Activated CD8-positive, alpha-beta T cell treated with anti-CD3 and anti-CD28 coated beads for 36 hours (primary cell): Measurements from ENCODE around the gene SMARCD3. TPM values are rescaled to one million over a fixed set of nuclear protein-coding genes. Genes with fewer than 3 reads are reported as not detected.

Source experiments
- ATAC-seq: fragments of 200-7000 bp; cut with Tn5 transposase; one replicate; pipeline ENCODE4 v1.10.0; 2021; ENCODE audit warnings: mild to moderate bottlenecking, moderate library complexity
- CTCF ChIA-PET: fragments of 350-600 bp; sonication (Branson Sonifier 250); formaldehyde crosslinking; loops from one replicate; lab custom pipeline; 2021; ENCODE audit warnings: antibody characterized with exemption; lab: Charles Lee
- POLR2A ChIA-PET: fragments of 350-600 bp; sonication (Branson Sonifier 250); formaldehyde crosslinking; loops from one replicate; lab custom pipeline; 2021; ENCODE audit warnings: antibody characterized with exemption; lab: Charles Lee
- DNase-seq: peaks from one replicate; pipeline ENCODE4 v3.0.0-alpha.2; 2020
- H3K27ac Mint-ChIP-seq: one replicate; pipeline ENCODE4 v1.8.0; 2021; ENCODE audit warnings: mild to moderate bottlenecking, mixed read lengths
- H3K27me3 Mint-ChIP-seq: one replicate; pipeline ENCODE4 v1.8.0; 2021; ENCODE audit warnings: mixed read lengths
- H3K36me3 Mint-ChIP-seq: one replicate; pipeline ENCODE4 v1.8.0; 2021; ENCODE audit warnings: low read depth, mixed read lengths
- H3K4me1 Mint-ChIP-seq: one replicate; pipeline ENCODE4 v1.8.0; 2021; ENCODE audit warnings: low read depth, mixed read lengths
- H3K4me3 Mint-ChIP-seq: one replicate; pipeline ENCODE4 v1.8.0; 2021; ENCODE audit warnings: mild to moderate bottlenecking, moderate library complexity, mixed read lengths
- H3K9me3 Mint-ChIP-seq: one replicate; pipeline ENCODE4 v1.8.0; 2021; ENCODE audit warnings: mixed read lengths
- intact Hi-C: fragments of 100-400 bp; cut with micrococcal nuclease; formaldehyde crosslinking; loops from one replicate; pipeline ENCODE4 v1.10.0; 2022
- total RNA-seq, 2 experiments: library from RNA; stranded (reverse); gene quantifications; one replicate each; pipeline ENCODE4 v1.2.3, GENCODE V29; 2021
- TF ChIP-seq, protein P1 (sequence below): fragments of 200-600 bp; IDR thresholded peaks from one replicate; pipeline ENCODE4 v1.8.0; 2022; ENCODE audit warnings: antibody characterized with exemption, mild to moderate bottlenecking

Gene SMARCD3
- total RNA-seq, 2 experiments from 2014 or later, result 8.2 to 8.9 TPM

DNA sequence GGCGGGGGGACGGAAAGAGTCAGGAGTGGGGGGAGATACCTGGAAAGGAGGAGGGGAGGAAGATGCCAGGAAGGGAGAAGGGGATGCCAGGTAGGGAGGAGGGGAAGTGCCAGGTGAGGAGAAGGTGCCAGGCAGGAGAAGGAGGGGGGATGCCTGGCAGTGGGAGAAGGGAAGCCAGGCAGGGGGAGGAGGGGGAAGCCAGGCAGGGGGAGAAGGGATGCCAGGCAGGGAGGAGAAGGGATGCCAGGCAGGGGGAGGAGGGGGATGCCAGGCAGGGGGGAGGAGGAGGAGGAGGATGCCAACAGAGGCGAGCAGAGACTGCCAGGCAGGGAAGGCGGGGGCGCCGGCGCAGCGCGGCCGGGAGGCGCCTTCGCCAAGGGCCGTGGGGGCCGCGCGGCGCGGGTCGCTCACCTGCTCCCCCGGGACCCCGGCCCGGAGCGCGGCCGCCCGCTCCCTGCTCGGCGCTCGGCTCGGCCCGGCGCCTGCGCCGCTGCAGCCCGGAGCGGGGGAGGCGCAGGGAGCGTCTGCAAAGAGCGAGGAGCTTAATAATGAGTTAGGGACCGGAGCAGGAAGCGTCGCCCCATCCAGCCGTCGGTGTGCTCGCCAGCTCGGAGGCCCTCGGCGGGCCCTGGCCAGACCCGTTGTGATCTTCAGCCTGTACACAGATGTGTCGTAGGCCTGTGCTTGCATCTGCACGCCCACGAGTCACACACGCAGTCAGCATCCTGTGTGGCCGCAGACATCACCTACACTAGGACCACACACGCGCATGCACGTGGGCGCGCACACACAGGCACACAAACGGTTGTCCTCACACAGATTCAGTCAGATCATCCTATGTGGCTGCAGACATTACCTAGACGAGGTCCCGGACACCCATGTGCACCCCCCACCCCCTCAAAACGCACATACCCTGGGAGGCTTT is 28.4 kb upstream of the SMARCD3 start:
- intact Hi-C loops, result no loop called here
- peaks cover 2% of the 10 kb centered on the region for H3K27me3 Mint-ChIP-seq
- peak; percentile 83 for DNase-seq
- H3K27ac Mint-ChIP-seq, result peak overlapping the region; percentile 60
- TF ChIP-seq, protein P1, sequence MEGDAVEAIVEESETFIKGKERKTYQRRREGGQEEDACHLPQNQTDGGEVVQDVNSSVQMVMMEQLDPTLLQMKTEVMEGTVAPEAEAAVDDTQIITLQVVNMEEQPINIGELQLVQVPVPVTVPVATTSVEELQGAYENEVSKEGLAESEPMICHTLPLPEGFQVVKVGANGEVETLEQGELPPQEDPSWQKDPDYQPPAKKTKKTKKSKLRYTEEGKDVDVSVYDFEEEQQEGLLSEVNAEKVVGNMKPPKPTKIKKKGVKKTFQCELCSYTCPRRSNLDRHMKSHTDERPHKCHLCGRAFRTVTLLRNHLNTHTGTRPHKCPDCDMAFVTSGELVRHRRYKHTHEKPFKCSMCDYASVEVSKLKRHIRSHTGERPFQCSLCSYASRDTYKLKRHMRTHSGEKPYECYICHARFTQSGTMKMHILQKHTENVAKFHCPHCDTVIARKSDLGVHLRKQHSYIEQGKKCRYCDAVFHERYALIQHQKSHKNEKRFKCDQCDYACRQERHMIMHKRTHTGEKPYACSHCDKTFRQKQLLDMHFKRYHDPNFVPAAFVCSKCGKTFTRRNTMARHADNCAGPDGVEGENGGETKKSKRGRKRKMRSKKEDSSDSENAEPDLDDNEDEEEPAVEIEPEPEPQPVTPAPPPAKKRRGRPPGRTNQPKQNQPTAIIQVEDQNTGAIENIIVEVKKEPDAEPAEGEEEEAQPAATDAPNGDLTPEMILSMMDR, result no peak
- CTCF ChIA-PET, result interaction anchor here (0.9 to 2.4 kb wide), 4 partner anchors 9 to 38 kb away, joined by 3 to 7 read pairs (median 5); no protein-coding TSS in a partner anchor
- peak; percentile 86 for ATAC-seq
- POLR2A ChIA-PET, result interaction anchor here (1.0 to 1.1 kb wide), 4 partner anchors 8 to 45 kb away, joined by 3 to 4 read pairs (median 3); partner anchors contain the start of gene CHPF2
- no peaks in the 10 kb centered on the region for H3K9me3 Mint-ChIP-seq
- peaks cover 30% of the 10 kb centered on the region for H3K4me1 Mint-ChIP-seq
- H3K4me3 Mint-ChIP-seq, result peak overlapping the region; percentile 67
- H3K36me3 Mint-ChIP-seq, result no peaks in the 10 kb centered on the region

DNA sequence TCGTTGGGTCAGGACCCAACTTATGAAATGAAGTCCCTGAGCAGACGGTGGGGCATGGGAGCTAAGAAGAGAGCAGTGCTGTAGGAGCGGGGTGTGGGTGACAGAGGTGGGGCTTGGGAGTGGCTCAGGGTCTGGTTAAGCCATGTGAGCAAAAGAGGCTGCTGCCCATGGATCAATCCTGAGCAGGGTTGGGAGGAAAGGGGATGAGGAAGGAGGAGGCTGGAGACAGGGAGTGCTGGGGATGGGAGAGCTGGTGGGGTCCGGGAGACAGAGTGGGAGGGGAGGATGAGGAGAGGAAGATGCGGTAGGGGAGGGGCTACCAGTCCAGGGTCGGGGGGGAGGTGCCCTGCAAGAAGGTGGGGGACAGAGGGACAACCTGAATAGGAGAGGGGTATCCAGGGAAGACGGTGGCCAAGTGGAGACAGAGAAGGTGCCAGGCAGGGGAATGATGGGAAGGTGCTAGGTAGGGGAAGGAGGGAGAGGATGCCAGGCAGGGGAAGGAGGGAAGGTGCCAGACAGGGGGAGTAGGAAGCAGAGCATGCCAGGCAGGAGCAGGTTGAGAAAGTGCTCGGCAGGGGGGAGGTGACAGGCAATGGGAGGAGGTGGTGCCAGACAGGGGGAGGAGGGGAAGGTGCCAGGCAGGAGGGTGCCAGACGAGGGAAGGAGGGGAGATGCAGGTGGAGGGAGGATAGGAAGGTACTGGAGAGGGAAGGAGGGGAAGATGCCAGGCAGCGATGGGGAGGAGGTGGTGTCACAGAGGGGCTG is 27.5 kb upstream of the SMARCD3 start:
- intact Hi-C loops, result no loop called here
- Mint-ChIP-seq H3K27ac (peak overlapping the region; percentile 22), H3K4me1 (peaks cover 31% of the 10 kb centered on the region), H3K4me3 (peak overlapping the region; percentile 48), H3K27me3 (peaks cover 1% of the 10 kb centered on the region), H3K9me3 (no peaks in the 10 kb centered on the region), H3K36me3 (no peaks in the 10 kb centered on the region)
- TF ChIP-seq, protein P1, result no peak
- ChIA-PET CTCF (interaction anchor here (1.0 kb wide), 1 partner anchor 28 kb away, joined by 4 read pairs; no protein-coding TSS in a partner anchor), POLR2A (interaction anchor here (0.8 to 1.0 kb wide), 2 partner anchors 20 to 24 kb away, joined by 3 read pairs; no protein-coding TSS in a partner anchor)
- DNase-seq (no peak), ATAC-seq (no peak)

DNA sequence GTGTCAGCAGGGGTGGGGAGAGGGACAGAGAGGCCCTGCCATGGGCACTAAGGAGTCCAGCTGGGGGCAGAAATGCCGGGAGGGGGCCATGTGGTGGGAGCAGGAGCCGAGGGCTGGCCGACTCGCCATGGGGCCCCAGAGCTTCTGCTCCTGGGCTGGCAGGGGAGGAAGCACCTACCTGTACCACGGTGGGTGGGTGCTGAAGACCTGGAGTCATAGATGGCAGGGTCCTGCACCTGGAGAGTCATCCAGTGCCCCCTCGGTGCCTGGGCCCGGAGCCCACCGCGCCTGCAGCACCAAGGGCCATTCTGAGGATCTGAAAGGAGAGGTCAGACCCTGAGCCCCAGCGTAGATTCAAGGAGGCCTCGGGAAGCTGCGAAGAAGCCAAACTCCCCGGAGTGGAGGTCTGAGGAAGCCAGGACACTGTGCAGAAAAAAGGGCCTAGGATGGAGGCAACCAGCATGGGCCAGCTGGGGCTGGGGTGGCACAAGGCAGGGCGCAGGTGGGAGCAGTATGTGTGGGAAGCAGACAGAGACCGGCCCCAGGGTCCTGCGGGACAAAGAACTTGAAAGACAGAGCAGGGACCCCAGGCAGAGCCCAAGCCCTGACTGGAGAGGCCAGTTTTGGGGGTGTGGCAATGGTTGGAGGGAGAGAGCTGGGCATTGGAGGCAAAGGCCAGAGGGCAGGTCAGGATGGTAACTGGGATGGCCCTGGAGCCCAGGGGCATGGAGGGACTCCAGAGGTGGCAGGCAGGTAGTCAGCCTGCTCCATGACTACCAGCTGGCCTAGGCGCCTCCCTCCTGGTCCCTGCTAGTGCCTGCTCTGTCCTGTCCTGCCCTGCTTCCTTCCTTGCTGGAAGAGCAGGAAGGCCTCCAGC is 26.7 kb upstream of the SMARCD3 start:
- H3K27me3 Mint-ChIP-seq, result no peaks in the 10 kb centered on the region

DNA sequence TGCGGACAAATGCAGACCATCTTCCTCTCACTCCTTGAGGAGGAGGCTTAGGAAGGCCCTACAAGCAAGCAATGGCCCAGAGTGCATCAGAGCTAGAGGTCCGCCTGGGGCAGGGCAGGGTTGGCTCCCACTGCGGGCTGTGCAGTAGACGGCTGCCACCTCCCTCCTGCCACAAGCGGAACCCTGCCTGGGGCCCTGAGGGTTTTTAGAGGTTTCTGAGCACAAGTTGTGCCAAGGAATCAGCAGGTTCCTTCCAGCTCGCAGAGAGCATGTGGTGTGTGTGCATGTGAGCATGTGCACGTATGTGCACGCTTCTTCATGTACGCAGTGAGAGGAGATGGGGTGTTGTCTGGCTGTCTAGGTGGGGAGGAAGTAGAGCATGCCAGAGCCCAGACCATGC is 25.9 kb upstream of the SMARCD3 start:
- Mint-ChIP-seq H3K9me3 (no peaks in the 10 kb centered on the region), H3K4me1 (peaks cover 31% of the 10 kb centered on the region), H3K4me3 (no peak overlapping the region), H3K27me3 (no peaks in the 10 kb centered on the region), H3K36me3 (no peaks in the 10 kb centered on the region), H3K27ac (no peak overlapping the region)
- ATAC-seq (no peak), DNase-seq (no peak)
- intact Hi-C loops, result no loop called here
- CTCF ChIA-PET, result interaction anchor here (0.8 to 1.3 kb wide), 3 partner anchors 28 to 151 kb away, joined by 3 to 4 read pairs (median 3); no protein-coding TSS in a partner anchor
- POLR2A ChIA-PET, result interaction anchor here (0.8 to 1.3 kb wide), 3 partner anchors 22 to 47 kb away, joined by 3 to 5 read pairs (median 3); partner anchors contain the start of gene ABCF2
- TF ChIP-seq, protein P1, result no peak

More for the DNA sequence above, 26.7 kb upstream of the SMARCD3 start:
- ATAC-seq (no peak), DNase-seq (no peak)
- ChIA-PET CTCF (interaction anchor here (1.0 kb wide), 2 partner anchors 29 to 151 kb away, joined by 3 to 4 read pairs; no protein-coding TSS in a partner anchor), POLR2A (interaction anchor here (0.8 to 1.0 kb wide), 4 partner anchors 19 to 48 kb away, joined by 3 to 5 read pairs (median 3); partner anchors contain the start of gene ABCF2)
- Mint-ChIP-seq H3K36me3 (no peaks in the 10 kb centered on the region), H3K9me3 (no peaks in the 10 kb centered on the region), H3K27ac (no peak overlapping the region), H3K4me3 (peak overlapping the region; percentile 48), H3K4me1 (peaks cover 31% of the 10 kb centered on the region)
- TF ChIP-seq, protein P1, result no peak
- intact Hi-C loops, result no loop called here
